ENCODE data around the gene DNAAF5.

DNA sequence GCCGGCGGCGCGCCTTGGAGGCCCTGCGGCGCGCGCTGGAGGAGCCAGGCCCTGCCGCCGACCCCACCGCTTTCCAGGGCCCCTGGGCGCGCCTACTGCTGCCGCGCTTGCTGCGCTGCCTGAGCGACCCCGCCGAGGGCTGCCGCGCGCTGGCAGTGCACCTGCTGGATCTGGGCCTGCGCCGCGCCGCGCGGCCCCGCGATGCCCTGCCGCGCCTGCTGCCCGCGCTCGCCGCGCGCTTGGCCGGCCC, 280 bp downstream of the DNAAF5 start:
- TF ChIP-seq, protein P1, sequence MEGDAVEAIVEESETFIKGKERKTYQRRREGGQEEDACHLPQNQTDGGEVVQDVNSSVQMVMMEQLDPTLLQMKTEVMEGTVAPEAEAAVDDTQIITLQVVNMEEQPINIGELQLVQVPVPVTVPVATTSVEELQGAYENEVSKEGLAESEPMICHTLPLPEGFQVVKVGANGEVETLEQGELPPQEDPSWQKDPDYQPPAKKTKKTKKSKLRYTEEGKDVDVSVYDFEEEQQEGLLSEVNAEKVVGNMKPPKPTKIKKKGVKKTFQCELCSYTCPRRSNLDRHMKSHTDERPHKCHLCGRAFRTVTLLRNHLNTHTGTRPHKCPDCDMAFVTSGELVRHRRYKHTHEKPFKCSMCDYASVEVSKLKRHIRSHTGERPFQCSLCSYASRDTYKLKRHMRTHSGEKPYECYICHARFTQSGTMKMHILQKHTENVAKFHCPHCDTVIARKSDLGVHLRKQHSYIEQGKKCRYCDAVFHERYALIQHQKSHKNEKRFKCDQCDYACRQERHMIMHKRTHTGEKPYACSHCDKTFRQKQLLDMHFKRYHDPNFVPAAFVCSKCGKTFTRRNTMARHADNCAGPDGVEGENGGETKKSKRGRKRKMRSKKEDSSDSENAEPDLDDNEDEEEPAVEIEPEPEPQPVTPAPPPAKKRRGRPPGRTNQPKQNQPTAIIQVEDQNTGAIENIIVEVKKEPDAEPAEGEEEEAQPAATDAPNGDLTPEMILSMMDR (IDR thresholded peaks at IDR 0.05) = no peak
- no peak for TF ChIP-seq POLR2A (IDR thresholded peaks at IDR 0.05)
